Thoracic aorta (tissue), 2 donors: ENCODE data around the gene RASAL2. TPM values are rescaled to one million over a fixed set of nuclear protein-coding genes. Genes with fewer than 3 reads are reported as not detected.

Experiments used
- ATAC-seq: fragments of 150-250 bp; one replicate; pipeline ENCODE4 v1.8.0; 2017; ENCODE audit warnings: low read depth; ENCODE audit not compliant: insufficient number of reproducible peaks, low FRiP score
- DNase-seq: peaks from one replicate; pipeline ENCODE4 v3.0.0-alpha.2; 2020; ENCODE audit warnings: low spot score
- H3K27ac ChIP-seq, 2 donors: fragments of 200-600 bp; sonication (generic); 1 replicate in 1 of 2; 2 replicates in 1 of 2; pipeline ENCODE4 v1.5.1; 2016; ENCODE audit warnings: mild to moderate bottlenecking in 2 of 2, moderate library complexity in 2 of 2
- H3K27me3 ChIP-seq: fragments of 200-600 bp; sonication (generic); replicated peaks from 2 replicates; pipeline ENCODE4 v1.6.0; 2016; ENCODE audit warnings: mild to moderate bottlenecking; ENCODE audit not compliant: insufficient read depth
- H3K36me3 ChIP-seq: fragments of 200-600 bp; sonication (generic); one replicate; pipeline ENCODE4 v1.5.1; 2016
- H3K4me1 ChIP-seq, 2 donors: fragments of 200-600 bp; sonication (generic); 1 replicate in 1 of 2; 2 replicates in 1 of 2; pipeline versions ENCODE4 v1.5.1 to v1.6.0; 2016; ENCODE audit warnings: low read depth in 2 of 2, mild to moderate bottlenecking in 1 of 2; ENCODE audit not compliant: control insufficient read depth in 1 of 2
- H3K4me3 ChIP-seq: fragments of 200-600 bp; sonication (generic); 2 replicates; pipeline ENCODE4 v1.5.1; 2016; ENCODE audit warnings: mild to moderate bottlenecking
- H3K9me3 ChIP-seq: fragments of 200-600 bp; sonication (generic); 2 replicates; pipeline ENCODE4 v1.5.1; 2016
- CTCF ChIP-seq: fragments of 200-600 bp; sonication (generic); IDR thresholded peaks from one replicate; pipeline ENCODE4 v1.5.1; 2019; ENCODE audit warnings: antibody characterized with exemption
- total RNA-seq, 2 donors: library from RNA; depleted of rRNA; stranded (reverse); fragments of >200 nt; gene quantifications; one replicate each; pipeline versions ENCODE4 v1.1.0 to v1.2.3, GENCODE V29; 2016

RASAL2 gene
- total RNA-seq, 2 donors from 2014 or later, result 38.0 to 45.1 TPM

GRCh38 chr1:178102218-178102617 lies 8.3 kb downstream of the RASAL2 start:
- H3K27me3 ChIP-seq, result no peaks in the 10 kb centered on the region
- ATAC-seq (no peak), DNase-seq (no peak)
- H3K27ac ChIP-seq, result no peak overlapping the region
- peaks cover 43 to 68% of the 10 kb centered on the region in 2 donors for H3K4me1 ChIP-seq
- no peaks in the 10 kb centered on the region for H3K9me3 ChIP-seq
- no peak for TF ChIP-seq CTCF
- no peak overlapping the region for H3K4me3 ChIP-seq
- H3K36me3 ChIP-seq, result no peaks in the 10 kb centered on the region

- H3K9me3 ChIP-seq, result no peaks in the 10 kb centered on the region
- H3K27ac ChIP-seq, result no peak overlapping the region
- peaks cover 8 to 26% of the 10 kb centered on the region in 2 donors for H3K4me1 ChIP-seq
- no peak for TF ChIP-seq CTCF
- DNase-seq, result no peak
- H3K4me3 ChIP-seq, result no peak overlapping the region
- H3K36me3 ChIP-seq, result no peaks in the 10 kb centered on the region
- H3K27me3 ChIP-seq, result no peaks in the 10 kb centered on the region
- ATAC-seq, result no peak
These were observed 13.9 kb downstream of the RASAL2 start for GRCh38 chr1:178107823-178108222.

- H3K36me3 ChIP-seq, result no peaks in the 10 kb centered on the region
- peaks cover 6 to 20% of the 10 kb centered on the region in 2 donors for H3K4me1 ChIP-seq
- ATAC-seq (no peak), DNase-seq (no peak)
- no peaks in the 10 kb centered on the region for H3K27me3 ChIP-seq
- H3K4me3 ChIP-seq, result no peak overlapping the region
- TF ChIP-seq CTCF, result no peak
- H3K27ac ChIP-seq, result no peak overlapping the region
- H3K9me3 ChIP-seq, result no peaks in the 10 kb centered on the region
These were observed 15.6 kb downstream of the RASAL2 start for GRCh38 chr1:178109348-178110143.

- ATAC-seq (no peak), DNase-seq (no peak)
- H3K27me3 ChIP-seq, result no peaks in the 10 kb centered on the region
- H3K4me3 ChIP-seq, result no peak overlapping the region
- no peak overlapping the region for H3K27ac ChIP-seq
- no peaks in the 10 kb centered on the region for H3K9me3 ChIP-seq
- no peaks in the 10 kb centered on the region for H3K36me3 ChIP-seq
- TF ChIP-seq CTCF, result no peak
- H3K4me1 ChIP-seq, result peaks cover 0 to 2% of the 10 kb centered on the region in 2 donors
These were observed 21.4 kb downstream of the RASAL2 start for GRCh38 chr1:178115260-178115659.

GRCh38 chr1:178118524-178118923 lies 24.6 kb downstream of the RASAL2 start:
- Histone ChIP-seq H3K27ac (no peak overlapping the region), H3K9me3 (no peaks in the 10 kb centered on the region), H3K4me1 (peaks cover 2 to 8% of the 10 kb centered on the region in 2 donors), H3K27me3 (no peaks in the 10 kb centered on the region), H3K4me3 (no peak overlapping the region), H3K36me3 (no peaks in the 10 kb centered on the region)
- TF ChIP-seq CTCF, result no peak
- DNase-seq (no peak), ATAC-seq (no peak)
